H1 (cell line): ENCODE results near the gene TFF1. TPM values are rescaled to one million over a fixed set of nuclear protein-coding genes. Genes with fewer than 3 reads are reported as not detected.

Source experiments
- CTCF ChIA-PET: fragments of 300-600 bp; sonication (Branson Sonifier 250); formaldehyde crosslinking; loops from one replicate; lab custom pipeline; 2021; ENCODE audit not compliant: partially characterized antibody; lab: Charles Lee
- POLR2A ChIA-PET: fragments of 300-600 bp; sonication (Branson Sonifier 250); formaldehyde crosslinking; loops from one replicate; lab custom pipeline; 2021; ENCODE audit warnings: inconsistent platforms; ENCODE audit not compliant: partially characterized antibody; lab: Charles Lee
- DNase-seq, 2 experiments: peaks; one replicate each; pipeline versions ENCODE4 v3.0.0 to v3.0.0-alpha.2; 2010 to 2022; ENCODE audit warnings: low spot score in 2 of 2, low read depth in 1 of 2, mixed read lengths in 1 of 2
- FAIRE-seq: peaks from 2 replicates; lab custom pipeline; 2011; peaks lifted over from hg19 to GRCh38; lab: Jason Lieb, UNC
- H2AFZ ChIP-seq: 2 replicates; pipeline ENCODE4 v1.8.1; 2012; ENCODE audit warnings: low read length, inconsistent platforms
- H2AK5ac ChIP-seq: 2 replicates; pipeline ENCODE4 v1.6.1; 2013; ENCODE audit warnings: low read depth, low read length
- H2BK120ac ChIP-seq: replicated peaks from 2 replicates; pipeline ENCODE3; 2013; ENCODE audit warnings: low read depth, low read length, inconsistent platforms
- H2BK12ac ChIP-seq: 2 replicates; pipeline ENCODE4 v1.6.1; 2013; ENCODE audit warnings: low read depth, low read length
- H2BK15ac ChIP-seq: 2 replicates; pipeline ENCODE4 v1.6.1; 2013; ENCODE audit warnings: low read length
- H2BK20ac ChIP-seq: 2 replicates; pipeline ENCODE4 v1.6.1; 2013; ENCODE audit warnings: low read length
- H2BK5ac ChIP-seq: 2 replicates; pipeline ENCODE4 v1.6.1; 2013; ENCODE audit warnings: low read depth, low read length
- H3K14ac ChIP-seq: 2 replicates; pipeline ENCODE4 v1.6.1; 2013; ENCODE audit warnings: inconsistent platforms; ENCODE audit not compliant: insufficient read length
- H3K18ac ChIP-seq: 2 replicates; pipeline ENCODE4 v1.6.1; 2013; ENCODE audit warnings: low read length; ENCODE audit errors: extremely low read depth
- H3K23ac ChIP-seq: 2 replicates; pipeline ENCODE4 v1.6.1; 2013; ENCODE audit warnings: inconsistent platforms; ENCODE audit not compliant: insufficient read length
- H3K23me2 ChIP-seq: 2 replicates; pipeline ENCODE4 v1.6.1; 2013; ENCODE audit warnings: low read depth, low read length
- H3K27ac ChIP-seq: 2 replicates; pipeline ENCODE4 v1.6.1; 2011; ENCODE audit warnings: low read depth, low read length, inconsistent platforms
- H3K27me3 ChIP-seq, 4 experiments: replicated peaks in 1 of 4; 1 replicate in 1 of 4; 2 replicates in 3 of 4; pipeline versions ENCODE4 v1.6.1 to v1.8.1; 2011 to 2013; ENCODE audit warnings: low read length in 3 of 4, mild to moderate bottlenecking in 3 of 4, inconsistent platforms in 2 of 4, mixed read lengths in 2 of 4, moderate library complexity in 1 of 4; ENCODE audit not compliant: control insufficient read depth in 3 of 4, insufficient read depth in 3 of 4; ENCODE audit errors: extremely low read depth in 1 of 4
- H3K36me3 ChIP-seq, 4 experiments: 2 replicates each; pipeline versions ENCODE4 v1.6.1 to v1.8.1; 2011 to 2013; ENCODE audit warnings: mild to moderate bottlenecking in 4 of 4, low read length in 3 of 4, moderate library complexity in 2 of 4, control low read depth in 1 of 4, inconsistent platforms in 1 of 4; ENCODE audit not compliant: insufficient read depth in 4 of 4, control insufficient read depth in 2 of 4
- H3K4ac ChIP-seq: replicated peaks from 2 replicates; pipeline ENCODE3; 2013; ENCODE audit warnings: low read length, low read depth, mixed read lengths, inconsistent platforms; ENCODE audit not compliant: insufficient read length
- H3K4me1 ChIP-seq, 4 experiments: replicated peaks in 1 of 4; 1 replicate in 1 of 4; 2 replicates in 3 of 4; pipeline versions ENCODE4 v1.6.1 to v1.8.1; 2011 to 2013; ENCODE audit warnings: low read length in 3 of 4, inconsistent platforms in 2 of 4, mixed read lengths in 1 of 4; ENCODE audit not compliant: insufficient read depth in 4 of 4, control insufficient read depth in 3 of 4
- H3K4me2 ChIP-seq, 2 experiments: 2 replicates each; pipeline versions ENCODE4 v1.6.1 to v1.8.1; 2011 to 2013; ENCODE audit warnings: low read depth in 2 of 2, low read length in 2 of 2, control low read depth in 1 of 2, inconsistent platforms in 1 of 2, mild to moderate bottlenecking in 1 of 2; ENCODE audit not compliant: insufficient read depth in 1 of 2
- H3K4me3 ChIP-seq, 4 experiments: fragments of 200-600, 300-600 bp in 1 of 4; sonication (generic), shearing (Covaris generic), sonication (Bioruptor Twin) in 1 of 4; 2 replicates each; pipeline versions ENCODE4 v1.5.1 to v1.8.1; 2011 to 2016; ENCODE audit warnings: low read length in 4 of 4, low read depth in 3 of 4, control low read depth in 2 of 4, inconsistent platforms in 2 of 4, mild to moderate bottlenecking in 2 of 4, mixed read lengths in 1 of 4, moderate library complexity in 1 of 4; ENCODE audit not compliant: insufficient read depth in 2 of 4; ENCODE audit errors: extremely low read depth in 1 of 4
- H3K56ac ChIP-seq: replicated peaks from 2 replicates; pipeline ENCODE3; 2013; ENCODE audit warnings: low read depth, mild to moderate bottlenecking, mixed read lengths, low read length, inconsistent platforms; ENCODE audit not compliant: insufficient read length
- H3K79me1 ChIP-seq: 2 replicates; pipeline ENCODE4 v1.6.1; 2013; ENCODE audit warnings: low read depth, low read length, control low read depth
- H3K79me2 ChIP-seq, 2 experiments: 2 replicates each; pipeline versions ENCODE4 v1.6.1 to v1.8.1; 2012 to 2013; ENCODE audit warnings: low read length in 2 of 2, mild to moderate bottlenecking in 2 of 2, inconsistent platforms in 1 of 2; ENCODE audit not compliant: insufficient read depth in 2 of 2, control insufficient read depth in 1 of 2
- H3K9ac ChIP-seq, 4 experiments: replicated peaks in 1 of 4; 1 replicate in 1 of 4; 2 replicates in 3 of 4; pipeline versions ENCODE4 v1.6.1 to v1.8.1; 2011 to 2013; ENCODE audit warnings: low read depth in 3 of 4, low read length in 3 of 4, control low read depth in 2 of 4, mild to moderate bottlenecking in 2 of 4, moderate library complexity in 2 of 4, inconsistent platforms in 1 of 4; ENCODE audit errors: extremely low read depth in 1 of 4
- H3K9me3 ChIP-seq, 2 experiments: 2 replicates each; pipeline versions ENCODE4 v1.6.1 to v1.8.1; 2012 to 2013; ENCODE audit warnings: mild to moderate bottlenecking in 2 of 2, moderate library complexity in 2 of 2, control low read depth in 1 of 2, inconsistent platforms in 1 of 2, low read depth in 1 of 2, low read length in 1 of 2, mixed read lengths in 1 of 2; ENCODE audit not compliant: insufficient read depth in 2 of 2
- H4K20me1 ChIP-seq, 2 experiments: replicated peaks in 1 of 2; 2 replicates each; pipeline versions ENCODE3 to v1.8.1; 2011 to 2013; ENCODE audit warnings: inconsistent platforms in 2 of 2, low read length in 2 of 2, mild to moderate bottlenecking in 1 of 2; ENCODE audit not compliant: insufficient read depth in 2 of 2, control insufficient read depth in 1 of 2
- H4K5ac ChIP-seq: 2 replicates; pipeline ENCODE4 v1.6.1; 2013; ENCODE audit warnings: low read length, low read depth, mixed read lengths, inconsistent platforms; ENCODE audit not compliant: insufficient read length
- H4K8ac ChIP-seq: 2 replicates; pipeline ENCODE4 v1.8.0; 2013; ENCODE audit warnings: mild to moderate bottlenecking, moderate library complexity, low read length, inconsistent platforms; ENCODE audit not compliant: insufficient read depth; ENCODE audit errors: extremely low read depth
- H4K91ac ChIP-seq: replicated peaks from 2 replicates; pipeline ENCODE3; 2013; ENCODE audit warnings: low read length, mixed read lengths, inconsistent platforms; ENCODE audit not compliant: insufficient read length
- CBX8 ChIP-seq: fragments of 300-800, 300-1000 bp; sonication (generic); IDR thresholded peaks from 2 replicates; pipeline ENCODE4 v1.7.1; 2016; ENCODE audit warnings: low read depth, low read length, borderline replicate concordance
- SIX5 ChIP-seq: IDR thresholded peaks from 2 replicates; pipeline ENCODE4 v1.6.1; 2011; ENCODE audit warnings: mild to moderate bottlenecking, low read depth, low read length
- SP2 ChIP-seq: IDR thresholded peaks from 2 replicates; pipeline ENCODE4 v1.6.1; 2012; ENCODE audit warnings: mild to moderate bottlenecking, low read length, inconsistent platforms
- WGBS, 2 experiments: shearing (Covaris generic) in 1 of 2; methylation state at CpG; one replicate each; pipeline versions ENCODE4 v1.1.6 to v1.1.7; 2013 to 2015; ENCODE audit warnings: low lambda C conversion rate in 2 of 2, mixed read lengths in 2 of 2, inconsistent platforms in 1 of 2, low coverage in 1 of 2, missing lambda C conversion rate in 1 of 2; ENCODE audit not compliant: insufficient replicate concordance in 2 of 2, insufficient coverage in 1 of 2, insufficient read length in 1 of 2; ENCODE audit errors: extremely low coverage in 1 of 2, missing lambda C conversion rate in 1 of 2; 5-methylcytosine and 5-hydroxymethylcytosine counted together
- polyA plus RNA-seq, 7 experiments: library from polyadenylated mRNA; depleted of rRNA in 3 of 7; stranded (reverse) in 5 of 7; unstranded in 2 of 7; fragments of >200 nt in 5 of 7; fragments of 200-250 nt in 2 of 7; gene quantifications; 1 replicate in 5 of 7; 2 replicates in 1 of 7; 4 replicates in 1 of 7; pipeline versions ENCODE4 v1.2.1 to v1.2.3, GENCODE V29; 2011 to 2013; ENCODE audit warnings: missing spikeins in 2 of 7, mixed read lengths in 2 of 7
- total RNA-seq: library from RNA; stranded (reverse); fragmentation: NEBNext Ultra II Directional; extraction: Animal tissue kit (Norgen Biotek cat#: 25700); gene quantifications from 2 replicates; pipeline ENCODE4 v1.2.1, GENCODE V29; 2021

TFF1 gene
- total and polyA plus RNA-seq, 2 of the 8 experiments (the other 6 are each of a cell fraction or from before 2014, with no cell fraction given) = not detected

DNA sequence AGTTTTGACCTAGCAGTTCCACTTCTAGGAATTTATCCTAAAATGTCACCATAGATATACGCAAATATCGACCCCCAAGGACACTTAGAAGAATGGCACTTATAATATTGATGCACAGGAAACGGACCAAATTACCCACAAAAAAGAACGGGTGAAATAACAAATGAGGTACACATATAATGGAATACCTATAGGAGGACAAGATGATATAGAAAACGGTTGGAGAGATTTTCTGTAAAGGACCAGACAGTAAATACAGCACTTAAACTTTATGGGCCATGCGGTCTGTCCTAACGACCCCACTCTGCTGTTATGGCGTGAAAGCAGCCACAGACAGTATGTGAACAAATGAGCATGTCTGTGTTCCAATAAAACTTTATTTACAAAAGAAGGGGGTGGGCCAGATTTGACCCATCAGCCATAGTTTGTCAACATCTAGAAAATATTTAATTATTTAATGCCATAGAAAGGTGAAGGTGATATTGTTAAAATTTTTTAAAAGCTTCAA is 27.2 kb upstream of the TFF1 start:
- Histone ChIP-seq H2BK15ac (no peak overlapping the region), H3K56ac (no peak overlapping the region), H3K9ac (no peak overlapping the region), H2AFZ (no peak overlapping the region), H2BK5ac (no peak overlapping the region), H3K23ac (no peak overlapping the region), H3K9me3 (no peaks in the 10 kb centered on the region; a peak in 1 of 4 replicates), H2AK5ac (no peak overlapping the region), H3K27ac (no peak overlapping the region), H2BK120ac (no peak overlapping the region), H3K4me3 (no peak overlapping the region), H2BK12ac (no peak overlapping the region), H3K18ac (no peak overlapping the region), H3K4me1 (peaks cover 0 to 12% (median 10%) of the 10 kb centered on the region in 4 experiments; a peak in 3 of 7 replicates), H4K20me1 (no peaks in the 10 kb centered on the region), H4K91ac (no peak overlapping the region), H3K79me2 (no peaks in the 10 kb centered on the region), H3K36me3 (no peaks in the 10 kb centered on the region), H4K8ac (no peak overlapping the region), H3K27me3 (0 out of 7 replicates have a peak, but pooled peaks cover 0 to 2% (median 0%) of the 10 kb centered on the region in 4 experiments), H3K4ac (no peak overlapping the region), H4K5ac (no peak overlapping the region), H3K23me2 (no peaks in the 10 kb centered on the region), H3K79me1 (no peaks in the 10 kb centered on the region), H2BK20ac (no peak overlapping the region), H3K14ac (no peak overlapping the region), H3K4me2 (no peak overlapping the region)
- WGBS, 2 experiments = 89% methylated on average over 8 of the region's 8 CpGs; no CpG with 5 or more reads in 1 of the 2 experiments
- DNase-seq (no peak), FAIRE-seq (no peak)
- ChIA-PET CTCF (interaction anchor here (0.7 to 1.9 kb wide), 4 partner anchors 12 to 93 kb away, joined by 3 to 7 read pairs (median 4); no protein-coding TSS in a partner anchor), POLR2A (interaction anchor here (0.6 to 0.7 kb wide), 2 partner anchors 41 to 960 kb away, joined by 3 read pairs; no protein-coding TSS in a partner anchor)
- TF ChIP-seq SP2 (no peak), CBX8 (no peak), SIX5 (no peak)
